Body of pancreas (tissue), 4 donors: Measurements from ENCODE around the gene SLC49A4. TPM values are rescaled to one million over a fixed set of nuclear protein-coding genes. Genes with fewer than 3 reads are reported as not detected.

Experiments used
- ATAC-seq: fragments of 150-250 bp; one replicate; pipeline ENCODE4 v1.9.1; 2016
- DNase-seq, 4 donors: peaks; one replicate each; pipeline ENCODE4 v3.0.0-alpha.2; 2019
- H3K27ac ChIP-seq, 4 donors: fragments of 200-600 bp; sonication (generic); 1 replicate in 3 of 4; 2 replicates in 1 of 4; pipeline versions ENCODE4 v1.5.1 to v1.6.1; 2016 to 2019; ENCODE audit warnings: mild to moderate bottlenecking in 1 of 4, mixed read lengths in 1 of 4, moderate library complexity in 1 of 4
- H3K27me3 ChIP-seq, 2 donors: fragments of 200-600 bp; sonication (generic); one replicate each; pipeline ENCODE4 v1.6.0; 2016; ENCODE audit warnings: mild to moderate bottlenecking in 1 of 2
- H3K36me3 ChIP-seq, 2 donors: fragments of 200-600 bp; sonication (generic); replicated peaks in 1 of 2; 2 replicates each; pipeline ENCODE4 v1.5.1; 2016; ENCODE audit warnings: low read depth in 2 of 2; ENCODE audit not compliant: insufficient read depth in 1 of 2
- H3K4me1 ChIP-seq: fragments of 200-600 bp; sonication (generic); one replicate; pipeline ENCODE4 v1.6.0; 2016
- H3K4me3 ChIP-seq, 2 donors: fragments of 200-600 bp; sonication (generic); 1 replicate in 1 of 2; 2 replicates in 1 of 2; pipeline ENCODE4 v1.5.1; 2016 to 2019
- H3K9me3 ChIP-seq, 3 donors: fragments of 200-600 bp; sonication (generic); 1 replicate in 2 of 3; 2 replicates in 1 of 3; pipeline ENCODE4 v1.5.1; 2016
- CTCF ChIP-seq, 7 experiments: fragments of 450-650 bp in 4 of 7; fragments of 200-600 bp in 3 of 7; sonication (generic) in 3 of 7; IDR thresholded peaks; one replicate each; pipeline ENCODE4 v1.5.1; 2016 to 2019; ENCODE audit warnings: antibody characterized with exemption in 7 of 7
- POLR2A ChIP-seq, 3 donors: fragments of 450-650 bp; IDR thresholded peaks; one replicate each; pipeline ENCODE4 v1.6.1; 2016; ENCODE audit warnings: antibody characterized with exemption in 3 of 3, mild to moderate bottlenecking in 2 of 3
- WGBS, 2 donors: methylation state at CpG; one replicate each; pipeline ENCODE4 v1.1.5; 2017; 5-methylcytosine and 5-hydroxymethylcytosine counted together
- intact Hi-C: fragments of 100-400 bp; cut with DNase I; formaldehyde crosslinking; loops from one replicate; pipeline ENCODE4 v1.15.1; 2023
- total RNA-seq, 2 donors: library from RNA; depleted of rRNA; stranded (reverse); fragments of >200 nt; gene quantifications; one replicate each; pipeline ENCODE4 v1.1.0, GENCODE V29; 2016

Gene SLC49A4
- total RNA-seq, 2 donors from 2014 or later: 20.8 to 23.6 TPM

- TF ChIP-seq POLR2A (IDR thresholded peaks at IDR 0.05) (no peak), CTCF (IDR thresholded peaks at IDR 0.05) (no peak)
- WGBS, 2 donors: 27 to 29% methylated on average over 4 of the region's 4 CpGs
- intact Hi-C loops: no loop called here
These were observed 103.4 kb downstream of the SLC49A4 start for GRCh38 chr3:122898298-122898697.

GRCh38 chr3:122902326-122902725, 107.5 kb downstream of the SLC49A4 start:
- no peak for ATAC-seq
- no peaks in the 10 kb centered on the region for H3K27me3 ChIP-seq
- 62 to 78% methylated on average over 2 of the region's 2 CpGs for WGBS, 2 donors
- H3K36me3 ChIP-seq: no peaks in the 10 kb centered on the region
- no peaks in the 10 kb centered on the region for H3K9me3 ChIP-seq
- no peak overlapping the region for H3K4me3 ChIP-seq
- TF ChIP-seq POLR2A (IDR thresholded peaks at IDR 0.05) (no peak), CTCF (IDR thresholded peaks at IDR 0.05) (no peak)
- intact Hi-C loops: no loop called here
- no peaks in the 10 kb centered on the region for H3K4me1 ChIP-seq
- DNase-seq: no peak
- no peak overlapping the region for H3K27ac ChIP-seq

More at GRCh38 chr3:122898298-122898697, 103.4 kb downstream of the SLC49A4 start:
- DNase-seq: no peak
- Histone ChIP-seq H3K4me3 (no peak overlapping the region), H3K36me3 (no peaks in the 10 kb centered on the region), H3K9me3 (no peaks in the 10 kb centered on the region), H3K27ac (no peak overlapping the region), H3K4me1 (no peaks in the 10 kb centered on the region), H3K27me3 (no peaks in the 10 kb centered on the region)
- ATAC-seq: no peak

- intact Hi-C loops: no loop called here
- TF ChIP-seq POLR2A (IDR thresholded peaks at IDR 0.05): no peak
- no peak for TF ChIP-seq CTCF (IDR thresholded peaks at IDR 0.05)
- no peaks in the 10 kb centered on the region for H3K27me3 ChIP-seq
- no peaks in the 10 kb centered on the region for H3K4me1 ChIP-seq
- H3K4me3 ChIP-seq: no peak overlapping the region
- 67 to 79% methylated on average over 3 to 4 of the region's 4 CpGs for WGBS, 2 donors
- H3K9me3 ChIP-seq: no peaks in the 10 kb centered on the region
- no peaks in the 10 kb centered on the region for H3K36me3 ChIP-seq
- ATAC-seq (no peak), DNase-seq (no peak)
- H3K27ac ChIP-seq: no peak overlapping the region
These were observed 108.3 kb downstream of the SLC49A4 start for GRCh38 chr3:122903171-122903570.

- DNase-seq (no peak), ATAC-seq (no peak)
- TF ChIP-seq POLR2A (IDR thresholded peaks at IDR 0.05): no peak
- no peak for TF ChIP-seq CTCF (IDR thresholded peaks at IDR 0.05)
These were observed 112.6 kb downstream of the SLC49A4 start for GRCh38 chr3:122907471-122907870.

GRCh38 chr3:122908251-122908650, 113.4 kb downstream of the SLC49A4 start:
- 85 to 88% methylated on average over 3 of the region's 3 CpGs for WGBS, 2 donors
- ATAC-seq: no peak

More at GRCh38 chr3:122907471-122907870, 112.6 kb downstream of the SLC49A4 start:
- intact Hi-C loops: no loop called here
- Histone ChIP-seq H3K9me3 (no peaks in the 10 kb centered on the region), H3K27ac (no peak overlapping the region), H3K36me3 (no peaks in the 10 kb centered on the region), H3K27me3 (no peaks in the 10 kb centered on the region), H3K4me3 (no peak overlapping the region), H3K4me1 (no peaks in the 10 kb centered on the region)
- WGBS, 2 donors: 87 to 96% methylated on average over 4 of the region's 4 CpGs

More at GRCh38 chr3:122908251-122908650, 113.4 kb downstream of the SLC49A4 start:
- Histone ChIP-seq H3K27ac (no peak overlapping the region), H3K4me3 (no peak overlapping the region), H3K9me3 (no peaks in the 10 kb centered on the region), H3K36me3 (no peaks in the 10 kb centered on the region), H3K27me3 (no peaks in the 10 kb centered on the region), H3K4me1 (no peaks in the 10 kb centered on the region)
- TF ChIP-seq CTCF (IDR thresholded peaks at IDR 0.05) (no peak), POLR2A (IDR thresholded peaks at IDR 0.05) (no peak)
- intact Hi-C loops: no loop called here
- DNase-seq: no peak
